A673 (cell line): ENCODE data around the gene FAM98A. TPM values are rescaled to one million over a fixed set of nuclear protein-coding genes. Genes with fewer than 3 reads are reported as not detected.

Experiments
- BruUV-seq: library from RNA; stranded (reverse); fragments of 400-500 nt; replicated peaks from 2 replicates; lab custom pipeline; 2021; lab: Mats Ljungman, UMichigan
- CTCF ChIA-PET: fragments of 300-600 bp; sonication (Branson Sonifier 250); formaldehyde crosslinking; loops from one replicate; lab custom pipeline; 2022; ENCODE audit warnings: antibody characterized with exemption; lab: Charles Lee
- POLR2A ChIA-PET: fragments of 300-600 bp; sonication (Branson Sonifier 250); formaldehyde crosslinking; loops from one replicate; lab custom pipeline; 2022; ENCODE audit warnings: antibody characterized with exemption; ENCODE audit not compliant: low non-redundant PET; lab: Charles Lee
- DNase-seq: peaks from one replicate; pipeline ENCODE4 v3.0.0-alpha.2; 2015; ENCODE audit warnings: low spot score
- H3K27ac ChIP-seq: fragments of 200-600 bp; sonication (generic); 2 replicates; pipeline ENCODE4 v1.5.1; 2016; ENCODE audit warnings: mixed run types, low read depth, mild to moderate bottlenecking, mixed read lengths, antibody characterized with exemption, low read length; ENCODE audit not compliant: poor library complexity, severe bottlenecking
- H3K27me3 ChIP-seq: fragments of 200-600 bp; sonication (generic); replicated peaks from 2 replicates; pipeline ENCODE4 v1.6.1; 2017; ENCODE audit warnings: mixed run types, low read depth, mild to moderate bottlenecking, mixed read lengths, antibody characterized with exemption, low read length; ENCODE audit not compliant: insufficient read depth, poor library complexity
- H3K36me3 ChIP-seq: fragments of 200-600 bp; sonication (generic); 2 replicates; pipeline ENCODE4 v1.6.1; 2016; ENCODE audit warnings: mixed run types, mild to moderate bottlenecking, mixed read lengths, antibody characterized with exemption, low read length; ENCODE audit not compliant: insufficient read depth, poor library complexity, severe bottlenecking
- H3K4me1 ChIP-seq: fragments of 200-600 bp; sonication (generic); 2 replicates; pipeline ENCODE4 v1.6.1; 2017; ENCODE audit warnings: mixed run types, mild to moderate bottlenecking, mixed read lengths, antibody characterized with exemption, low read length; ENCODE audit not compliant: insufficient read depth, poor library complexity, severe bottlenecking
- H3K4me3 ChIP-seq: fragments of 200-600 bp; sonication (generic); 2 replicates; pipeline ENCODE4 v1.5.1; 2016; ENCODE audit warnings: low read depth, mixed run types, mild to moderate bottlenecking, mixed read lengths, low read length; ENCODE audit not compliant: poor library complexity, severe bottlenecking
- H3K9me3 ChIP-seq: fragments of 200-600 bp; sonication (generic); 2 replicates; pipeline ENCODE4 v1.6.1; 2016; ENCODE audit warnings: mixed run types, low read depth, mild to moderate bottlenecking, mixed read lengths, antibody characterized with exemption, low read length; ENCODE audit not compliant: poor library complexity, severe bottlenecking
- CTCF ChIP-seq: fragments of 300-800, 200-600 bp; sonication (generic); conservative IDR thresholded peaks from 2 replicates; pipeline ENCODE4 v1.5.1; 2017; ENCODE audit warnings: low read depth, mild to moderate bottlenecking, antibody characterized with exemption, low read length, moderate library complexity, mixed read lengths
- EZH2 ChIP-seq: fragments of 200-600 bp; sonication (generic); IDR thresholded peaks from 2 replicates; pipeline ENCODE4 v1.6.1; 2017; ENCODE audit warnings: borderline replicate concordance, low read depth, mild to moderate bottlenecking, mixed read lengths, antibody characterized with exemption, low read length; ENCODE audit not compliant: poor library complexity, severe bottlenecking
- intact Hi-C: fragments of 100-400 bp; cut with micrococcal nuclease; formaldehyde crosslinking; loops from one replicate; pipeline ENCODE4 v1.10.0; 2022; ENCODE audit not compliant: unreplicated experiment
- total RNA-seq: library from RNA; stranded (reverse); gene quantifications from 2 replicates; pipeline ENCODE4 v1.2.3, GENCODE V29; 2021

FAM98A gene
- total RNA-seq, 1 experiment from 2014 or later: 64.7 TPM

GRCh38 chr2:33555681-33556080, 43.4 kb downstream of the FAM98A start:
- no TSS peak for BruUV-seq

GRCh38 chr2:33552758-33553461, 46.2 kb downstream of the FAM98A start:
- TF ChIP-seq CTCF (no peak), EZH2 (no peak)
- no peak for DNase-seq
- Histone ChIP-seq H3K36me3 (no peaks in the 10 kb centered on the region), H3K4me1 (no peaks in the 10 kb centered on the region), H3K4me3 (no peak overlapping the region), H3K9me3 (no peaks in the 10 kb centered on the region), H3K27me3 (no peaks in the 10 kb centered on the region), H3K27ac (no peak overlapping the region)
- POLR2A ChIA-PET: no interaction called here
- CTCF ChIA-PET: no interaction called here
- intact Hi-C loops: loop anchor here (2.0 kb wide), 1 partner anchor 20 kb away; no protein-coding TSS in a partner anchor
- BruUV-seq: no TSS peak

More at GRCh38 chr2:33555681-33556080, 43.4 kb downstream of the FAM98A start:
- no peak for TF ChIP-seq CTCF
- no peak for TF ChIP-seq EZH2
- H3K4me1 ChIP-seq: no peaks in the 10 kb centered on the region
- no peak overlapping the region for H3K4me3 ChIP-seq
- ChIA-PET CTCF (no interaction called here), POLR2A (no interaction called here)
- H3K27me3 ChIP-seq: no peaks in the 10 kb centered on the region
- intact Hi-C loops: no loop called here
- no peaks in the 10 kb centered on the region for H3K9me3 ChIP-seq
- no peaks in the 10 kb centered on the region for H3K36me3 ChIP-seq
- DNase-seq: no peak
- no peak overlapping the region for H3K27ac ChIP-seq

GRCh38 chr2:33550206-33550605, 48.9 kb downstream of the FAM98A start:
- DNase-seq: no peak
- no TSS peak for BruUV-seq
- POLR2A ChIA-PET: no interaction called here
- Histone ChIP-seq H3K4me3 (no peak overlapping the region), H3K4me1 (no peaks in the 10 kb centered on the region), H3K36me3 (no peaks in the 10 kb centered on the region), H3K9me3 (no peaks in the 10 kb centered on the region), H3K27me3 (no peaks in the 10 kb centered on the region), H3K27ac (no peak overlapping the region)
- CTCF ChIA-PET: no interaction called here
- TF ChIP-seq CTCF (no peak), EZH2 (no peak)
- intact Hi-C loops: no loop called here
